HG02970 (cell line): Measurements from ENCODE around the gene TBRG4.

Source experiments
- ATAC-seq: cut with Tn5 transposase; IDR thresholded peaks from one replicate; pipeline ENCODE4 v1.9.1; 2021; ENCODE audit warnings: mild to moderate bottlenecking, moderate library complexity, moderate number of reproducible peaks; ENCODE audit not compliant: unreplicated experiment, low FRiP score

TBRG4 gene

DNA sequence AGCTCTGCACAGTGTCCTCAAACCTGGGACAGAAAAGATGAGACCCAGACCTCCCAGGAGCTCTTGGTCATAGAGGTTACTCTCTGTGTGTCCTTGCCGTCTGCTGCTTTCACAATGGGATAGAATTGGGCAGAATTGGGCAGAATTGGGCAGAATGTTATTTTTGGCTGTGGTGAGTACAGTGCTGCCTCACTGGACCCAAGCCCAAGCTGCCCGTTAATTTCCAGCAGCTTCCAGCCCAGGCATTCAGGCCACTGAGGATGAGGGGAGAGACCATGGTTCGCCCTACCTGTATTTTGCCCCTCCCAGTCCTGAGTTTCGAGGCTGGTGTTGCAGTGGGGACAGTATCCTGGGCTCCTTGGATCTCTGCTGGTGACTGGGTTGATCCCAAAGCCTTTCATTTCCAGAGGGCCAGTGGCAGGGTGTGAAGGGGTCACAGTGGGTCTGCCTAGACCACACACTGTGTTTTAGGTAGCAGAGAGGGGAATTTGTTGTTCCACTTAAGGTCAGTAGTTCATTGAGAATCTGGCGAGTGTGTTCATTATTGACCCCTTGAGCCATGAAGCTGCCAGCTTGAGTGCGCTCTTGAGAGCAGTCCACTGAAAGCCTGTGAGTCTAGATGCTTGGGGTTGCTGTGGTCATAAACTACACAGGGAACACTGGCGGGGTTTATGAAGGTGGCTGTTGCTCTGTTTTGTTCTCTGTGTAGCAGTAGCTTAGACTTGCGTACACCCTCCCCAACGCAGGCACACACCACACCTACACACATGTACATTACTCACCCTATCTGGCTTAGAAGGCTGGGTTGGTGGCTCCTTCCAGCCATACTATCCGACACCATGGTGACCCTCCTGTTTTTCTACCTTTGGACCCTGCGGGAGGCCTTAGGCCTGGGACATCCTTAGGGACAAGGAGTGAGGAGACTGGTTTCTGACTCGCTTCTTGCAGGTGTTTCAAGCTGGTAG is 46.2 kb downstream of the TBRG4 start:
- ATAC-seq = no peak

DNA sequence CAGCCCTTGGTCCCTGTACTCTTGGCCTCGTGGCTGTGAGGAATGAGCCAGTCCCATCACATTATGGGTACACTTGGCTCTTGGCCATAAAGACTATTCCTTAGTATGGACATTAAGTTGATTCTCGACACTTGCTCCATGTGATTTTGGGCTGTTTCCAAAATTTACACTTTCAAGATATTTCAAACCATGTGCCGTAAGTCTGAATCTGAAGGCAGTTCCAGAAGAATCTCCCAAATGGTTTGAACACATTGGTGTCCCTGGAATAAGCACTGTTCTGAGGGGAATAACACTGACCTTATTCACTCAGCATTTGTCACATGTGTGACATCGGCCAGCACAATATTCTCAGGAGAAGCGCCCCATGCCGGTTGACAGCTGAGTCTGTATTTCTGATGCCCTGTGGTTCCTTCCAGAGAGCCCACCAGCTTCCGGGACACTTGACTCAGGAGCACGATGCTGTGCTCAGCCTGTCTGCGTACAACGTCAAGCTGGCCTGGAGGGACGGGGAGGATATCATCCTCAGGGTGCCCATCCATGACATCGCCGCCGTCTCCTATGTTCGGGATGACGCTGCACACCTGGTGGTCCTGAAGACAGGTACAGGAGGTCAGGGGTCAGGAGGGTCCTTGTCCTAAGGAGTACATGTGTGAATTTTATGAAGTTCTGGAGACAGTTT is 47.3 kb downstream of the TBRG4 start:
- no peak for ATAC-seq

DNA sequence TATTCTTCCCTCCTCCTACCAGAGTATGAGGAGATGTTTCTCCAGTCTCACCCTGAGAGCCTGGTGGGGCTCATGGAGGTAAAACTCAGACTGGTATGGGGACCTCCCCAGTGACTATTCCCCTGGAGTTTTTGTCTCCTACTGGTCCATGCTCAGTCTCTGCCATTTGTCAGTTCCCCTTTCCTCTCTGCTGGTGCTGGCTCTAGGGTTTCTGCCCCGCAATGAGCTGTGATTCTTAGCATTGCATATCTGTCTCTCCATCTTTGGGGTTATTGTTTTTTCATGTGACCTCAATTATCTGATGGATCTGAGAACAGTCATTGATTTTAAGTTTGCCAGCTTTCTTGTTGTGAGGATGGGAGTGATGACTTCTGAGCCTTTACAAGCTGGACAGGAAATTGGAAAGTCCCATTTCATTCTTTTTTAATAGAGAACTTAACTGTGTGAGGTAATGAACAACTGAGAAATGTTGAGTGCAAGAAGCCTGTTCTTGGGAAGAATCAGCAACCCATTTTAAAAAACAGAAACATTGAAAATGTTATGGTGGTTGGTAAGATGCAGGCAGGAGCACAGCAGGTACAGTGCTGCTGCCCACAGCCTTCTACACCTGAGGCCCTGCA is 49.6 kb downstream of the TBRG4 start:
- ATAC-seq = no peak

DNA sequence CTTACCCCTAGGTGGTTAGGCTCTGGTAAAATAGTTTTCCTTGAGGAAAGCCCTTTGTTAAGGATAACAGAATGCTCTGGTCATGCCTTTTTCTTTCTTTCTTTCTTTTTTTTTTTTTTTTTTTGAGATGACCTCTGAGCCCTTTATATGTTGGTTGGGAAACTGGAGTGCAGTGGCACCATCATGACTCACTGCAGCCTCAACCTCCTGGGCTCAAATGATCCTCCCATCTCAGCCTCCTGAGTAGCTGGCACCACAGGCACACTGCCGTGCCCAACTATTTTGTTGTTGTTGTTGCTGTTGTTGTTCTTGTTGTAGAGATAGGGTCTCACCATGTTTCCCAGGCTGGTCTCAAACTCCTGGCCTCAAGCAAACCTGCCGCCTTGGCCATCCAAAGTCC is 50.1 kb downstream of the TBRG4 start:
- no peak for ATAC-seq

DNA sequence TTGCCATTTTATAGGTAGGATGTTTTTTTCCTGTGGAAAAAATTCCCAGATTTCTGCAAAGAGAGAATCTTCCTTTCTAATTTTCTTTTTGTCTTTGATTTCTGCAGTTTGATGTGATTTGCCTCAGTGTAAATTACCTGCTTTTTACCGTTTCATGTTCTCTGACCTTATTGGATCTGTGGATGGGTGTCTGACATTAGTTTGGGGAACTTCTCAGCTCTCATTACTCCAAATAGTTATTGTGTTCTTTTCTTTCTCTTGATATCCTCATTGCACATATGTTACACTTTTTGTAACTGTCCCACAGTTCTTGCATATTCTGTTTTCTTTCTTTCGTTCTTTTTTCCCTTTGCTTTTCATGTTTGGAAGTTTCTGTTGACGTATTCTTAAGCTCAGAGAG is 51.2 kb downstream of the TBRG4 start:
- ATAC-seq = no peak

DNA sequence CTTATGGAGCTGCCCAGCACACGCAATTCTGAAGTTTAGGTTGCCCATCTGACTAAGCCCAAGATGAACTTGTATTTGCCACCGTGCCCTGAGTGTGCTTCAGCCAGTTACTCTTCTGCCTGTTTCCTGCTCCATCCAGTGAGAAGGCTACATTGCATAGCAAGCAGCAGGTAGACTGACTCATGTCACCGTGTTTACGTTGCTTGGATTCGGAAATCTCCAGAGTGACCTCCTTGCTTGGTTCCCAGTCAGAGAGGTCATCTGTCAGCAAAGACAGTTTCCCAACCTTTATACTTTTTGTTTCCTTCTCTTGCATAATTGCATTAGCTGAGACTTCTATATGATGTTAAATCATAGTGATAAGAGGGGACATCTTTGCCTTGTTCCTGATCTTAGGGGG is 53.6 kb downstream of the TBRG4 start:
- no peak for ATAC-seq

DNA sequence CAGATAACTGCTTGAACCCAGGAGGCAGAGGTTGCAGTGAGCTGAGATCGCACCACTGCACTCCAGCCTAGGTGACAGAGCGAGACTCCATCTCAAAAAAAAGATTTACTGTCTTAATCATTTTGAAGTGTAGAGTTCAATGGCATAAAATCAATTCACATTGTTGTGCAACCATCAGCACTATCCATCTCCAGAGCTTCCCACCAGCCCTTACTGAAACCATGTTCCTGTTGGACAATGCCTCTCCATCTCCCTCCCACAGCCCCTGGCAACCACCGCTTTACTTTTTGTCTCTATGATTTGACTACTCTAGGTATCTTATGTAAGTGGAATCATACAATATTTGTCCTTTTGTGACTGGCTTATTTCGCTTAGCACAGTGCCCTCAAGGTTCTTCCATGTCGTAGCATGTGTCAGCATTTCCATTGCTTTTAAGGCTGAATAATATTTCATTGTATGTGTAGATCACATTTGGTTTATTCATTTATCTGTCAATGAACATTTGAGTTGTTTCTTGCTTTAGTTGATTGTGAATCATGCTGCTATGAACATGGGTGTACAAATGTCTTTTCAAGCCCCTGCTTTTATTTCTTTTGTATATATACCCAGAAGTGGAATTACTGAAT is 55.8 kb downstream of the TBRG4 start:
- ATAC-seq = no peak

DNA sequence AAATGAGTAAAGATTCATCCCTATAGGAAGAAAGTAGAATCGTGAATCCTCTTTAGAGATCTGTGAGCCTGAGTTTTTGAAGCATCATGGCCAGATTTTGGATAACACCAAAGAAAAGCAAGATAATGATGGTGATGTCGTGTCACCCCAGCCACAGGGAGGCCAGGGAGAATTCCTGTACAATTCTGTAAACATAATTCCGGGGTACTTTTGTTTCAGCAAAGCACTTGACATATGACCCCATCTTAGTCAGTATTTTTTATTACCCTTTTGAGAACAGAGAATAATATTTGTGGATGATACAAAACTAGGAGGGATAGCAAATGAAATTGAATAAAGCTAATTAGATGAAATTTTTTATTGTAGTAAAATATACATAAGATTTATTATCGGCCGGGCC is 56.5 kb downstream of the TBRG4 start:
- ATAC-seq = no peak

DNA sequence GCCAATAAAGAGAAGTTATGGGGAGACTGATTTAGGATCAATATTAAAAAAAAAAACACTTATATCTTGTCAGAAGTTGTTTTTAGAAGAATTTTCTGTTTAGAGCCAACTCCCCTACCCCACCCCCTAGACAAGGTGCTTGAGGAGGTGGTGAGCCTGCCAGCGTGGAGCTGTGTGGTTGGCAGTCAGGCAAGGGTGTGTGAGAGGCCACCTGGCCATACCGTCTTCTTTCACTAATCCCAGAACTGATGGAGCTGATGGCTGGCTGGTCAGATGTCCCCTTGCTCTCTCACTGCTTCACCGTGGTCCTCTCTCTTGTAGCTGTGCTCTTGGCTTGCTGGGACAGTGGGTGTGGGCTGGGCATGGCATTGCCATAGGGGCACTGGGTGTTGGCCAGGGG is 57.1 kb downstream of the TBRG4 start:
- no peak for ATAC-seq

DNA sequence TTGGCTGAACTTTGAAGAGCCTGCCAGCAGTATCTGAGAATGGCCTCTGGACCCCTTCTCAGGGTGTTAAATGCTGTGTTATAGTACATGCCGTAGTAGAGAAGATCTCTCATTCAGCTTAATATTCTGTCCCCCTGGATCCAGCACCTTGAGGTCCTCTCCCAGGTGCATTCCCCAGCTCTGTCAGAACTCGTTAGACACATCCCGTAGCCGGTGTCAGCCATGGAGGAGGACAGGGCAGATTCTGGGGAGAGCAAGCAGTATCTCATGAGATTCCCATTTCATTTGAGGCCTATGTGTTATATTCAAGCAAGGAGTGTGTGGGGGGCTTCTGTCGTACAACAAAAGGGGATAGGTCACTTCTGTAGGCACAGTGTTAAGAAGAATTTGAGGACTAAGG is 57.6 kb downstream of the TBRG4 start:
- no peak for ATAC-seq

DNA sequence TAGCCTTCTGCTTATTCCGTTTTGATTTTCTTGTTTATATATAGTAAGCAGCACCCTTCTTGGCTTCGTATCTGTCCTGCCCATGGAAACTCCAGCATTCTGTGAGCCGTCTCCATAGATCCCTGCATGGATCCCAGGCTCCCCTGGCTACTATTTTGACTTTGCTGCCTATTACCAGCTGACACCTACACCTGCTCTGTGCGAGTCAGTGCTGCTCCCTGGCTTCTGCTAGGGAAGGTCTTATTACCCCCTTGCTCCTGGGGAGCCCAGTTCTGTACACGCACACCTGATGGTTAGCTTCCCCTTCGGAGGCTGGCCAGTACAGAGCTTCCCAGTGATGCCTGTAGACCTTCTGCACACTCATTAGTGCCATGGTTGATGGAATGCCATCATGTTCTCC is 58.1 kb downstream of the TBRG4 start:
- no peak for ATAC-seq

DNA sequence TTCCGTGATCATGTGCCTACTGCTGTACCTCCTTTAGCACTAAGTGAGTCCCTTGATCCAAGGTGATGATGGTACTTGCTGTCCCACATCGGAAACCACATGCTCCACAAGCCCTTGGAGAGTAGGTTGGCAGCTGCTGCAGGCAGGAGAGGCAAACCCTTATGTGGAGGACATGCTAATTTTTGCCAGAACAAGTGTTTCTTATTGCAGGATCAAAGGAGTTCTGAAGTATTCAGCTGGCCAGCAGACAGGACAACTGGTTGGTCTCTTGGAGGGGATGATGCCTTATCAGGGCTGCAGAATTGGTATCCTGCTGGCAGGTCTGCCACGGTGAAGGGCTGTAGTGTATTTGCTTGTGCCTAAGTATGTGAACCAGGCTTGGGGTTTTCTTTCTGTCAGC is 59.5 kb downstream of the TBRG4 start:
- ATAC-seq = no peak

DNA sequence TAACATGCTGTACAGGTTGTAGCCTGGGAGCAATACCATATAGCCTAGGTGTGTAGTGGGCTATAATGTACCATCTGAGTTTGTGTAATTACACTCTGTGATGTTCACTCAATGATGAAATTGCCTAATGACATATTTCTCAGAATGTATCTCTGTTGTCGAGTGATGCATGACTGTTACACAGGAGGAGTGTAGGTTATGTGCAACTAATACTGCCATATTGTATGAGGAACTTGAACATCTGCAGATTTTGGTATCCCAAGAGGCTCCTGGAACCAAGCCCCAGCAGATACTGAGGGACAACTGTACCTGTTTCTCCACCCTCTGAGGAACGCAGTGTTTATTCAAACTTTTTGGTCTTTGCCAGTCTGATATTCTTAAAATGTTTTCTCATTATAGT is 61.3 kb downstream of the TBRG4 start:
- ATAC-seq = no peak
